Activated CD4-positive, alpha-beta T cell treated with anti-CD3 and anti-CD28 coated beads, Interleukin-2, amount 50 U/mL, for 48 hours (primary cell): ENCODE results near the gene CPNE4.
"Not testable (repeated sequence)": the region's sequence is repeated elsewhere in the genome, so short reads cannot be mapped to it uniquely, and the experiment has no call there.

Source experiments
- DNase-seq, 2 experiments: peaks; one replicate each; pipeline ENCODE4 v3.0.0-alpha.2; 2020

CPNE4 gene

GRCh38 chr3:131957980-131958379 is 76.8 kb downstream of the CPNE4 start:
- DNase-seq = no peak

- no peak for DNase-seq
Measured at GRCh38 chr3:131957511-131957910, 77.3 kb downstream of the CPNE4 start.

GRCh38 chr3:131948806-131949205 is 86.0 kb downstream of the CPNE4 start:
- no peak for DNase-seq

- DNase-seq = no peak
Measured at GRCh38 chr3:131944676-131945075, 90.1 kb downstream of the CPNE4 start.

- no peak for DNase-seq
Measured at GRCh38 chr3:131933665-131934064, 101.1 kb downstream of the CPNE4 start.

- no peak for DNase-seq
Measured at GRCh38 chr3:131928593-131928992, 106.2 kb downstream of the CPNE4 start.

- no peak for DNase-seq
Measured at GRCh38 chr3:131925571-131925970, 109.2 kb downstream of the CPNE4 start.

- DNase-seq = no peak
Measured at GRCh38 chr3:131922356-131922755, 112.5 kb downstream of the CPNE4 start.

- no peak for DNase-seq
Measured at GRCh38 chr3:131917006-131917405, 117.8 kb downstream of the CPNE4 start.

GRCh38 chr3:131914090-131914691 is 120.6 kb downstream of the CPNE4 start:
- no peak for DNase-seq

GRCh38 chr3:131912255-131912654 is 122.6 kb downstream of the CPNE4 start:
- DNase-seq = no peak

- DNase-seq = no peak
Measured at GRCh38 chr3:131907796-131908195, 127.0 kb downstream of the CPNE4 start.

GRCh38 chr3:131903988-131904415 is 130.8 kb downstream of the CPNE4 start:
- DNase-seq = no peak

GRCh38 chr3:131901686-131902085 is 133.1 kb downstream of the CPNE4 start:
- no peak for DNase-seq

- DNase-seq = no peak
Measured at GRCh38 chr3:131900891-131901290, 133.9 kb downstream of the CPNE4 start.

GRCh38 chr3:131899021-131899420 is 135.8 kb downstream of the CPNE4 start:
- no peak for DNase-seq

GRCh38 chr3:131898346-131898745 is 136.5 kb downstream of the CPNE4 start:
- no peak for DNase-seq

GRCh38 chr3:131896285-131896684 is 138.5 kb downstream of the CPNE4 start:
- DNase-seq = no peak

- DNase-seq = no peak
Measured at GRCh38 chr3:131895766-131896165, 139.0 kb downstream of the CPNE4 start.

- DNase-seq = no peak
Measured at GRCh38 chr3:131892331-131892730, 142.5 kb downstream of the CPNE4 start.

- not testable (repeated sequence) for DNase-seq
Measured at GRCh38 chr3:131885871-131886270, 148.9 kb downstream of the CPNE4 start.

GRCh38 chr3:131883711-131884407 is 151.0 kb downstream of the CPNE4 start:
- DNase-seq = no peak

- DNase-seq = no peak
Measured at GRCh38 chr3:131883086-131883485, 151.7 kb downstream of the CPNE4 start.

- DNase-seq = no peak
Measured at GRCh38 chr3:131881777-131882176, 153.0 kb downstream of the CPNE4 start.

GRCh38 chr3:131880948-131881347 is 153.9 kb downstream of the CPNE4 start:
- DNase-seq = no peak
